ENCODE measurements around the gene B4GALT6. TPM values are rescaled to one million over a fixed set of nuclear protein-coding genes. Genes with fewer than 3 reads are reported as not detected.

The B4GALT6 gene
- total RNA-seq, 1 donor from 2014 or later = 9.0 TPM

DNA sequence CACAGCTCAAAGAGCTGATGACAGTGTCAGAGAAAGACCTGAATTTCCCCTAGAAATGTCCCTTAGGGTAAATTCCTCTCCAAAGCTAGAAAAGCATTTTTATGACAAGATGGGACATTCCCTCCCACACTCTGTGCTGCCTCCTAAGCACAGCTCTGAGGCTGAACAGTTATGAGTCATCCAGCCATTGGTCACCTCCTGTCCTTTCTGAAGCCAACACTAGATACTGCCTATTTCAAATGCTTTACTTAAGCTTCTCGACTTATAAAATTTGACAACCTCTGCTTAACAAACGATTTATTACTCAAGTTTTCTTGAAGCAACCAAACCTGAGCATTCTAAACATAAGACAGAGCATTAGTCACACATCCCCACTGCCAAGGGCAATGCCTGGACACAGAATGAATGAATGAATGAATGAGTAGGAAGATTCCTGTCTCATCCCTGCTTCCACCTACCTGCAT, 35.4 kb downstream of the B4GALT6 start:
- intact Hi-C loops (cut with DNase I) = no loop called here
- ATAC-seq = no peak

DNA sequence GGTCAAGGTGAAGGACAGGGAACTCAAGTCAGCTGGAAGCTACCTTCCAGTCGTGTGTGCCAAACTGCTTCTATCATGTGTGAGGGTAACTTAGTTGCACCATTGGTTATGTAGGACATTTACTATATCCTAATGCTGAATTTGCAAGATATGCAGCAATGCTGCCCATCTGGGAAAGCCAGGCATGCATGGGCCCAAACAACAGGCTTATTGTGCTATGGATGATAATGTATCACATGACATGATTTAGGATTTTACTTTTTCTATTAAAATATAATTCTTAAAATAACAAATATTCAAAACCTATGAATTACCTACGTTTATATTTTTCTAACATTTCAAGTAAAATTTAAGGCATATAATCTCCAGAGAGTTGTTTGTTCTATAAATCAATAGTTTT, 35.9 kb downstream of the B4GALT6 start:
- DNase-seq (ENCODE audit: missing footprints) = no peak
- no peak for ATAC-seq
- intact Hi-C loops (cut with DNase I) = no loop called here

More for the DNA sequence above, 35.4 kb downstream of the B4GALT6 start:
- no peak for DNase-seq (ENCODE audit: missing footprints)

DNA sequence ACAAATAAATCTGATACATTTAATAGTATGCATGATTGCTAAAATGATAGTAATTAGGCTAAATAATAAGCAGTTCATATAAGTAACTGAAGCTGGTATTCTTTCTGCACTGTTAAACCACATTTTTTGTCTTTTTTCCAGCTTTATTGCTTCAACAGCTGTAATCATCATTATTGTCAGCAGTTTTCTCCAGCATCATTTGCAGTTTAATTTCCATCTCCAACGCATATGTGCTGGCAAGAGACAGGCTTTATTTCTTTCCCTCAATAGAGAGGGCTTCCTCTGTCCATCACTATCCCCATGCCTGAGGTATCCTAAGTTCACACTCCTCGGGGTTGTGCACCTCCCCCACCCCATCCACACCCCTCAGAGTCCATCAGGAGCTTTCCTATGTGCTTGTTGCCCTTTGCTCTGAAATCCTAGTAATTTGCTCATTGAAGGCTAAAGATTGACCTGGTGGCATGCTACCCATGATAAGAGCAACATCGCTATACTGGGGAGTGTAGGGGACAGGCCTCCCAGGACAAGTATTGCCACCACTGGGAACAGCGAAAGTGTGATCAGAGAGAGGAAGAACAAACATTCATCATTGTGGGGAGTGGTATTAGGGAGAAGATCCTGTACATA, 37.1 kb downstream of the B4GALT6 start:
- no peak for DNase-seq (ENCODE audit: missing footprints)
- ATAC-seq = no peak
- intact Hi-C loops (cut with DNase I) = no loop called here

DNA sequence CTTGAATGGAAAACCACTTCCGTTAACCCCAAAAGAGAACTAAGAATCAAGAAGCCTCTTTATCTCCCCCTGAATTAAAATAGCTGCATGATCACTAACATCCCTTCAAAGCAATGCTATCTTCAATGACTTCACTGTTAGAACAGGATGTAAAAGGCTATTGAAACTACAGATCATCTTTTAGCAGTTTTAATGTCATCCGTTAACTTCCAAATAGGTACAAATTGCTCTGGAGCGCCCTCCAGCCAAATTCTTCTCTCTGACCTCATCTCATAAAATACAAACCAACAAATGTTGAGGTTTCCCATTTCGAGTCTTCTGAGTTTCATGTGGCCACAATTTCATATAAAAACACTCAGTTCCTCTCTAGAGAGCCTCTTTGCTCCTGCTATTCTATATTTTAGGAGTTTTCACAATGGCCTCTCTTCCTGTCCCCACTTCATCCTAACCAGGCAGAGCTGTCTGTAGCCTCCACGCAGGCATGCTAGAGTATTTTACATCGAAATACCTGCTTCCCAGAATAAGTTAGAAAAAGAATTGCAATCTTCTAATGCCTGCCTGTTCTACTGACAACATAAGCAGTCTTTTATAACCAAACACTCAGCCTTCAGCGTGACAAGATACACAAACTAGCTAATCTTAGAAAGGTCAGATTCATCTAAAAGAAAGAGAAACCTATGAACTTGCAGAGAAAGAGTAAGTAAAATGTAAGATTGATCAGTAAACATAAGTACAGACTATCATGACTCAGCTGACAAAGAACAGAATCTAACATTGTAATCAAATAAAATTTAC, 37.9 kb downstream of the B4GALT6 start:
- intact Hi-C loops (cut with DNase I) = no loop called here
- no peak for ATAC-seq

DNA sequence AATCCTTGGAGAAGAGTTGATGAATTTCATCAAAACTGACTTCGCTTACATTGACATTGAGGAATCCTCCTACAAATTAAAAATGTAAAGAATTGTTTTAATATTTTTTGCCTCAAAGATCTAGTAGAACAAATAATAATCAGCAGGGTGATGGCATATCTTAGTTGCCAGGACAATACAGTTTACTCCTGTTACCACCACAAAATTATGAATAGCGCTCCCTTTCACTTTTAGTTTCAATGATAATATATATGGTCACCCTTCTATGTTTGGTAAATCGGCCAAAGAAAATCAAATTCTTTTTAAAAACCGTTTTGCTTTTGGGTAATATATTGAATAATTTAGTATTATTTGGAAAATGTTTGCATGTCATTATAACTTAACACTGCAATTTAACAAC, 39.0 kb downstream of the B4GALT6 start:
- no peak for ATAC-seq
- no peak for DNase-seq (ENCODE audit: missing footprints)
- intact Hi-C loops (cut with DNase I) = no loop called here

More for the DNA sequence above, 37.9 kb downstream of the B4GALT6 start:
- no peak for DNase-seq (ENCODE audit: missing footprints)

DNA sequence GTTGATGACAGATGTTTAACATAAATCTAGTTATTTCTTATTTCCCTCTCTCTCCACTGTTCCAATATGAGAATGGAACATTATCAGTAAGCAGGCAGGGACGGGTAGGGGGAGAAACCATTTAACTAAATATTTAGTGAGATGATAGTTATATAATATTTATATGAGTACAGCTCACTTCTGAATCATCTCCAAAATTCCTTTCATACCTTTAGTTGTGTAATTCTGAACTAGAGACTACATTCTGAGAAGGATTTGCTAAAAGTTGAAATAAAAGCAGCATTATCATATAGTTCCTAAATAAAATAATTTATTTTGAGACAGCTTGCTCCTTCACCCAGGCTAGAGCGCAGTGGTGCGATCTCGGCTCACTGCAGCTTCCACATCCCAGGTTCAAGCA, 41.4 kb downstream of the B4GALT6 start:
- no peak for ATAC-seq
- no peak for DNase-seq (ENCODE audit: missing footprints)
- intact Hi-C loops (cut with DNase I) = no loop called here

DNA sequence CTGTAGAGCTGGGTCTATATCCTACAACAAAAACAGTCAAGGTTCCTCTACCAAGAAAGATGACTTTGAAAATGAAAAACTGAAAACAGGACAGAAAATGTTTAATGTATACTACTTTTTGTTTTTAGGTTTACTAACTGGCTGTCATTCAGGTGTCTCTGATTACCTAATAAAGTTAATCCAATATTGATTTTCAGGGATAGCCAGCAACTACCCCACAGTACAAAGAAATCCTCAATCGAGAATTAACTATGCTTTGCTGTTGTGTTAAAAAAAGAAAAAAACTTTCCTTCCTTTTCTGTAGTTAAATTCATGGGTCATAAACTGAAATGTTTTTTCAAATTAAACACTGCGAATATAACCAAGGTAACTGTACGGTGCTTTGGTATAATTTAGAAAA, 46.9 kb downstream of the B4GALT6 start:
- ATAC-seq = no peak
- intact Hi-C loops (cut with DNase I) = no loop called here
- DNase-seq (ENCODE audit: missing footprints) = no peak

DNA sequence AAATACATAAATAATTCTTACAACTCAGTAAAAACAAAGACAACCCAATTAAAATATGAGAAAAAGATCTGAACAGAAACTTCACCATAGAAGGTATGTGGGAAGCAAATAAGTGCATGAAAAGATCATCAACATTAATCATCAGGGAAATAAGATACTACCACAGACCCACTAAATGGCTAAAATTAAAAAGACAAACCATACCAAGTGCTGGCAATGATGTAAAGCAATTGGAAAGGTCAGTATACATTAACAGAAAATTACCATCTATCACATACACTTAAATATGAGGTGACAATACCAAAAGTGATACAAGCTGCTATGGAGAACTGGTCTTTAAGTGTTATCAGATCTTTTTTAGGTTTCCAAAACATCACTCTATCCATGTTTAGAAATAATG, 48.0 kb downstream of the B4GALT6 start:
- DNase-seq (ENCODE audit: missing footprints) (no peak), ATAC-seq (no peak)
- intact Hi-C loops (cut with DNase I) = no loop called here

DNA sequence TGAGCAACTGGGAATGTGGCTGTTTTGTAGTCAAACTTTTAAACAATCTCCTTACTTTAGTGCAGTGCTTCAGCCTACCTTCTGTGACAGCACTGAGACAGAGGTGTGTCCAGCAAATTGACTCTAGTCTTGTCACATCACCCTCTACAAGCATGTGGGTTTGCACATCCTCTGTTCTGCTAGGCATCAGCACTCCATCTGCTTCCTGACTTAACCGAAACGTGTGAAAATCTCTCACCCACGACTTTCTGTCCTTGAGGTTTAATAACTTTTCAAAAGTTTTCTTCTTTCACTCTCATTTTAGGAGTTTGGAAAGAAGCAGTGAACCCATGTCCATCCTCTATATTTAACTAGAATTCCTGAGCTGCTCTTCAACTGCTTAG, 50.1 kb downstream of the B4GALT6 start:
- intact Hi-C loops (cut with DNase I) = loop anchor here (5.0 kb wide), 1 partner anchor 43 kb away; no protein-coding TSS in a partner anchor
- DNase-seq (ENCODE audit: missing footprints) (no peak), ATAC-seq (no peak)

DNA sequence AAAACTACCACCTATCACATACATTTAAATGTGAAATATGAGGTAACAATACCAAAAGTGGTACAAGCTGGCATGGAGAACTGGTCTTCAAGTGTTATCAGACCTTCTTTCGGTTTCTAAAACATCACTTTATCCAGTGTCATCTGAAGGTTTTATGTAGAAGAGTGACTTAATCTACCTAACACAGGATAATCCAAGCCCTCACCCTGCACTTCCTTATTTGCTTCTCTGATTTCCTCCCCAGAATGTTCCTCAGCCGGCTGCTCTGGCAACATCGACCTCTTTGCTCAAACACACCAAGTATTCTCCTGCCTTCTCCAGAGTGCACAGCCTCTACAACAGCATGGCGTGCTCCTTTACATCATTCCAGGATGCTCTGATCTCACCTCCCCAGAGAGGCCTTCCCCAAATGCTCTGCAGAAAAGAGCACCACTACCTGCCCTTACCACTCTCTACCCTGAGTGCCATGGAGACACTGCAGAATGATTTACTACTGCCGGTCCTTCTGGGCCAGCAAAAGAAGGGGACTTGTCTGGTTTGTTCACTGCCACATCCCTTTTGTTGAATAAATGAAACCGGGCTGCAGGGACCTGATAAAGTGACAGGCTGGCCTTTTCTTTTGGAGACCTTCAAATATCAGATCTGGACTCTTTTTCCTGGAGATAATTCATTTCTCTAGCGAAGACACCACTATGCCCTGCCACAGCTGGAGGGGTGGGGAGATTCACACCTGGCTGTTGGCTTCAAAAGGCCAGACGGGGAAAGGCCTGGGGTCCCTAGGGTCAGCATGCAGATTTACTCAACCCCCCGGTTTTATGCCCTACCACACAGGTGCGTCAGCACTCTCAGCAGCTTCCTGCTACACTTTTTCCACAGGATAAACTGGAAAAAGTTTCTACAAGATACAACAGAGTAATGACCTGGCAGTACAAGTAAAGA, 50.7 kb downstream of the B4GALT6 start:
- DNase-seq (ENCODE audit: missing footprints) (no peak), ATAC-seq (no peak)
- intact Hi-C loops (cut with DNase I) = loop anchor here (5.0 kb wide), 1 partner anchor 44 kb away; no protein-coding TSS in a partner anchor

DNA sequence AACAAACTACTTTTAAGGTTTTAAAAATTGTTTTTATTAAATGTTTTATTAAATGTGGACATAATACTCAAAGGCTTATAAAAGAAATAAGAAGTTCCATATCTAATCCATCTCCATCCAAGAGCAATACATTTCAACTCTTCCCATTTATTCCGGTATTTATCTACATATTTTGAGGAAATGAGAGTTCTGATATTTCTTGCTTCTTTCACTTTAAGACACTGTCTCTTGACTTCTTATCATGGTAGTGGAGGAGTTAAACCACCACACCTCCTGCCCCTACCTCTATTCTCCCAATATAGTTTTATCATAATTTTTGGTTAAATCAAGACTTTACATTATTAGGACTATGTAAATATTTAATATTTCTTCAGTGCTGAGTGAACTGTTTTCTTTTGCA, 52.0 kb downstream of the B4GALT6 start:
- no peak for DNase-seq (ENCODE audit: missing footprints)

DNA sequence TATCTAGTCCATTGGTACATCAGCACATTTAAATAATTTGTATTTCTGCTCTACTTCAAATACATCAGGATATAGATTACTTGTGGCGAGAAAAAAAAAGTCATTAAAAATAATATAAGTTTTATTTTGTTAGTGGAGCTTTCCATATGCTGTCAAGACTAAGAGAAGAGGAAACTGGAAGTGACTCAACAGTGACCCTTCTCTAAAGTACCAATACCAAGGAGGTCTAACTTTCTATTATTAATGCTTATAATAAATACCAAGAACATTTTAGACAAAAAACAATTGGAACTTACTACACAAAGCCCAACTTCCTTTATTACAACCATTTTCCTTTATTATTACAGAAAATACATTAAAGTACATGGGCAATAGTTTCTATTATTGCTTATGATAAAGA, 52.9 kb downstream of the B4GALT6 start:
- DNase-seq (ENCODE audit: missing footprints) (no peak), ATAC-seq (no peak)
- intact Hi-C loops (cut with DNase I) = loop anchor here (5.0 kb wide), 1 partner anchor 46 kb away; no protein-coding TSS in a partner anchor

More for the DNA sequence above, 52.0 kb downstream of the B4GALT6 start:
- no peak for ATAC-seq
- intact Hi-C loops (cut with DNase I) = loop anchor here (5.0 kb wide), 1 partner anchor 45 kb away; no protein-coding TSS in a partner anchor

DNA sequence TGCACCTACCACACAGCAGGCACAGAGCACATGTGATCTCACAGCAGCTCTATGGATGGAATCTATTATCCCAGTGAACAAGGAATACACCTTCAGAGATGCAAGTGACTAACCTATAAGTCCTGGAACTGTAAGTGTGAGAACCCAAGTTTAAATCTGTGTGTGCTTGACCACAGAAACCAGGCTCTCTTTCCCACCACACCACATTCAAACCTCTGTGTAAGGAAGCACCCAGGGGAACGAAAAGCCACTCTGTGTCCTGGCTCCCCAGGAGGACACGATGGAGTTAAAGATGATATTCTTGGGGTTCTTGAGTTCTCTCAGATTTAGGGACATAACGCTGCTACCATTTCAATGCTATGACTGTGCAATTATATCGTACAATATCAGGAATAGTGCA, 53.8 kb downstream of the B4GALT6 start:
- ATAC-seq (no peak), DNase-seq (ENCODE audit: missing footprints) (no peak)
- intact Hi-C loops (cut with DNase I) = loop anchor here (5.0 kb wide), 1 partner anchor 47 kb away; no protein-coding TSS in a partner anchor

DNA sequence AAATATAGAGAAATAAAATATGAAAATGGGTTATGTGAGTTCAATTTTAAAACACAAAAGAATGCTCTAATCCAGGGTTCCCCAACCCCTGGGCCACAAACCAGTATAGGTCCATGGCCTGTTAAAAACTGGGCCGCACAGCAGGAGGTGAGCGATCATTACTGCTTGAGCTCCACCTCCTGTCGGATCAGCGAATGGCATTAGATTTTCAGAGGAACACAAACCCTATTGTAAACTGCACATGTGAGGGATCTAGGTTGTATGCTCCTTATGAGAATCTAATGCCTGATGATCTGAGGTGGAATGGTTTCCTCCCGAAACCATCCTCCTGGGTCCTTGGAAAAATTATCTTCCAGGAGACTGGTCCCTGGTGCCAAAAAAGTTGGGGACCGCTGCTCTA, 58.0 kb downstream of the B4GALT6 start:
- DNase-seq (ENCODE audit: missing footprints) = no peak
- intact Hi-C loops (cut with DNase I) = loop anchor here (2.0 kb wide), 1 partner anchor 70 kb away; no protein-coding TSS in a partner anchor
- ATAC-seq = no peak

DNA sequence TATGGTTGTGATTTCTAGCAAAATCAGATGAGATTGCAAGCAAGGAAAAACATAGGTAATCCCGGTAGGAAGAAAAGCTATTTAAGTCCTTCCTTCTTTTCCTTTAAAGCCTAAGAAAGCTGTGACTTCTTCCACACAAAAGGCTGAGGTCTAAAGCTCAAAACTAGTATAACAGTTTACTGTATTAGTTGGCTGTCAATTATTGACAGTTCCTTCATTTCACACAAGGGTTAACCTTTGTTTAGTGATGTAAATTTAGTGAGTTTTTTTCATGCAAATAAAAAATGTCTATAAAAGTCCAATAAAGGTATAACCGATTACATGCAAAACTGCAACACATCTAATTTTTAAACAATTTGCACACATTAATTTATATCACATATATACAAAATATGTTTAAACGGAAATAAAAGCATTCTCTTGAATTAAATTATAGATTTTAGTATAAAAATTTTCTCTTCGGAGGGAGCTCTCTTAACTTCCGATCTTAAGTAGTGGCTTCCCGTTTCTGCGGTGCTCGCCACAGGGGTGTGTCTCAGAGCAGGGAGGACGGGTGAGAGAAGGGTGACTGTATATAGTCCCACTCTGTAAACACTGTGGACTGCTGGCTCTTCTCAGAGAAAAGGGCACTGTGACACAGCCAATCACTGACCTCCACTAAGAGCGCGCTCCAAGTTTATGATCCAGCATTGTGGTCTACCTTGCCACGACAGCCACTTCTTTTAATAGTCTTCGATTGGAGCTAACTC, 59.3 kb downstream of the B4GALT6 start:
- intact Hi-C loops (cut with DNase I) = no loop called here
- no peak for ATAC-seq

DNA sequence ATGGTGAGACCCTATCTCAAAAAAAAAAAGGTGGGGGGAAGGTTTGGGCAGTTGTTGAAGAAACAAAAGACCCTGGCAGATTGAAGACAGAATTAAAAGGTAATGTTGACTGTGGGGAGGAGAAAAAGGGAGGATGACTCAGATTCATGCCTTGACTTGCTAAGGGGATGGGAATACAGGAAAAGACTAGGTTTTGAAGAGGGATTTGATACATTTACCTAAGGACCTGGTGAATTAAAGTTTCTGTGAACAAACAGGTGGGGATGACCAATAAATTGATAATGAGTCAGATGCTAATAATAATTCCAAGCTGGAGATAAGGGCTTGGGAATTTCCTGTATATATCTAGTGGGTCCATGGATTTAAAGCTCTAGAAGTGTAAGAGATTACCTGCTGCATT, 65.1 kb downstream of the B4GALT6 start:
- DNase-seq (ENCODE audit: missing footprints) = no peak
- intact Hi-C loops (cut with DNase I) = no loop called here
- ATAC-seq = no peak

More for the DNA sequence above, 59.3 kb downstream of the B4GALT6 start:
- no peak for DNase-seq (ENCODE audit: missing footprints)

DNA sequence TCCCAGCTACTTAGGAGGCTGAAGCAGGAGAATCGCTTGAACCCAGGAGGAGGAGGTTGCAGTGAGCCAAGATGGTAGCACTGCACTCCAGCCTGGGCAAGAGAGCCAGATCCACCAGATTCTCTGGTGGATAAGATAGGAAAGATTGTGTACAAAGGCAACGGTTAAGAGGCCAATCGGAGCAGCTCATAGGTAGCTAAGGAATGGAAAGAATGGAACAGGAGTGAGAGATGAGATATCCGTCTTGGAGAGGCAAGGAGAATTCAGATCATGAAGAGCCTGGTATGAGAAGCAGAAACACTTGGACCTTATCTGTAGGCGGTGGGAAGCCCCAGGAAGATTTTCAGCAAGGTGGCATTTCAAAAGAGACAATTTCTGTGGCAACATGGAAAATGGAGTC, 65.6 kb downstream of the B4GALT6 start:
- intact Hi-C loops (cut with DNase I) = no loop called here
- DNase-seq (ENCODE audit: missing footprints) (no peak), ATAC-seq (no peak)

DNA sequence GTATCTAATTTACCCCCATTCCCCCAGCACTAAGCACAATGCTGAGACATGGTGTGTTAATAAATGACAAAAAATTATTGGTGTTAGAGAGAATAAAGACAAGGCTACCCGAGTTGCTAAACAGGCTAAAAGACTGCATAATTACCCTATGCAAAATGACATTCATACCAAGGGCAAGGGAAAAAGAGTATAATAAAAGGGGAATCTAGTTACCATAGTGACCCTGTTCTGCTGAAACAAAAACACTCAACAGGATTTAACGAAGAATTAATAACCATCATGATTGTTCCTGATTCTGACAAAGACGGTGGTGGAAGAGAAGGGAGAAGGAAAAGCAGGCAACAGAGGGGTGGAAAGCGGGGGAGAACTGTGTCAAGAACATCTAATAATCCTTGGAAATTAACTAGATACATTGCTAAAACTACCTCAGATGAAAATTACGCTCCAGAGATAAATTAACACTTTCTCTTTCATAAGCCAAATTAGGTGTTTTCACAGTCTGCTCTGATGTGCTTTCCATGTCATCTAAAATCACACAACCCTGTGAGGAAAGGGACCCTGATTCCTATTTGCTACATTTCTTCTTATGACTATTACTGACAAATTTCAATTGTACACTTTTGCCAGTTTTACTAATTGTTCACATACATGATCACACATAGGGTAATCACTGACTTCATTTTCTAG, 67.2 kb downstream of the B4GALT6 start:
- DNase-seq (ENCODE audit: missing footprints) (no peak), ATAC-seq (no peak)
- intact Hi-C loops (cut with DNase I) = no loop called here

Data from Right ventricle myocardium inferior (tissue), 1 donor.